Measurements from ENCODE around the gene PKP4. TPM values are rescaled to one million over a fixed set of nuclear protein-coding genes. Genes with fewer than 3 reads are reported as not detected.

PKP4 gene
- 9.3 and 15.3 TPM in 2 replicates for total RNA-seq

GRCh38 chr2:158456309-158457066 lies at the start of gene PKP4, which contains the start of gene CCDC148:
PKP4 (plus strand) TSS chr2:158456952; CDS start chr2:158533185, 76,233 bp downstream.
CCDC148 (minus strand) TSS chr2:158456753; CDS start chr2:158456439, 314 bp downstream.

Other genes with a start within 250 kb of the PKP4 start
- under 0.01 TPM in 1 of 2 replicates, not detected in the other for gene CCDC148, start 199 bp upstream of the PKP4 start, total RNA-seq

Measured in epithelial cell of alveolus of lung (primary cell).